ENCODE measurements around the gene TAGLN3.

DNA sequence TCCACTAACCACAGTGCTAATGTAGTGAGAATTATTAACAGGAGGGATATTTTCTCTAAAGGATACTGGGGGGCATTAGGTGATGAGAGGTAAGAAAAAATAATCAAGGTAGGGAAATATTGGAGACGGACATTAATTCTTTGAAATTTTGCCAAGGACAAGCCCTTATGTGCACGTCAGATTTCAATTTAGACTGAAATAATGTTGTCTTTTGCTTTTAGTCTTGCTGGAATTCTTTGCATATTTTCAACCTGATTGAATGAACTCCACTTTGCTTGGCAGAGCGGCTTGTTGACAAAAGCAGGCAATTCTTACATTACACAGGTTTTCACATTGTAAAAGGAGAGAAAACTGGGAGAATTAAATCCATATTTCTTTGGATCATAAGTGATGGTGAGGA is 62.4 kb downstream of the TAGLN3 start:
- TF ChIP-seq CHD2 (IDR thresholded peaks at IDR 0.05; ENCODE audit: low read depth, low read length) (no peak), NAIF1 (CRISPR knock-in tag; IDR thresholded peaks at IDR 0.05; ENCODE audit: borderline replicate concordance) (no peak)
